Measurements from ENCODE around the gene ZNF771. TPM values are rescaled to one million over a fixed set of nuclear protein-coding genes. Genes with fewer than 3 reads are reported as not detected.

Gene ZNF771
- total and polyA plus RNA-seq, 9 of the 15 experiments (the other 6 are each of a cell fraction or from before 2014, with no cell fraction given), result 1.5 to 12.6 (median 4.4) TPM

DNA sequence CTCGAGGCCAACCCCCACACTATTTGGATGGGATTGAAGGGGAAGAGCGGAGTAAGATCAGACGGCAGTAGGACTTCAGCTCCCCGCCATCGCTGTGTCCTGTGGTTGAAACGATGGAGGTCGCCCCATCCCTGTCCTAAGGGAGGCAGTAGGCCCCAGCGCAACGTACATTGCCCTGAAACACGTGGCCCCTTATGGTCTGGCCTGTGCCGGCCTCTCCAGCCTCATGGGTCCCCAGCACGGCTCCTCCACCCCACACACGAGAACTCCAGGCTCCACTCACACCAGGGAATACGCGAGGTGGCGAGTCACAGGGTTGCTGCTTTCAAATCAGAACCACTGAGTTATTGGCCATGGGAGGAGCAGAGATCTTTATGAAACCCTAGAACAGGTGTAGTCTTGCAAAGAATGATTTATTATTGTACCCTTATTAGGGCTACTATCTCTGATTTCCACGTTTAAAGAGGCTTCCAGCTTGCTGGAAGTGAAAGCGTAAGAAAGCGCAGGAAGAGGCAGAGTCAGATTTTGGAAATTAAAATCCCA lies 23.1 kb downstream of the ZNF771 start (continued):
- 0 out of 2 replicates have a peak, but pooled peaks have one; percentile 46 for TF ChIP-seq ZBTB40 (IDR thresholded peaks at IDR 0.05)
- no peak for TF ChIP-seq ZBTB40 (CRISPR knock-in tag; IDR thresholded peaks at IDR 0.05)
- TF ChIP-seq ETS1 (conservative IDR thresholded peaks at IDR 0.05; ENCODE audit: control insufficient read depth, low read depth, low read length), result peak; percentile 72; the same call in 1 of the 2 replicates
- TF ChIP-seq ZNF165 (CRISPR knock-in tag; IDR thresholded peaks at IDR 0.05; ENCODE audit: borderline replicate concordance), result no peak
- TF ChIP-seq ZNF589 (CRISPR knock-in tag; IDR thresholded peaks at IDR 0.05; ENCODE audit: low read depth), result 0 out of 2 replicates have a peak, but pooled peaks have one; percentile 47
- peak; percentile 77; the same call in 1 of the 2 replicates for TF ChIP-seq CBFB (CRISPR knock-in tag; IDR thresholded peaks at IDR 0.05)
- TF ChIP-seq SMARCC2 (IDR thresholded peaks at IDR 0.05; ENCODE audit: low read depth), result peak; percentile 56; the same call in 1 of the 2 replicates

Measured in K562 (cell line).